IMR-90 (cell line): ENCODE data around the gene CETP. TPM values are rescaled to one million over a fixed set of nuclear protein-coding genes. Genes with fewer than 3 reads are reported as not detected.
"Not testable (repeated sequence)": the region's sequence is repeated elsewhere in the genome, so short reads cannot be mapped to it uniquely, and the experiment has no call there.

ENCODE experiments used
- ATAC-seq: fragments of 200-7000 bp; cut with Tn5 transposase; 2 replicates; pipeline ENCODE4 v1.9.1; 2020; ENCODE audit warnings: low read depth, mild to moderate bottlenecking, moderate library complexity
- BruUV-seq: library from RNA; stranded (reverse); fragments of 400-500 nt; replicated peaks from 2 replicates; lab custom pipeline; 2021; lab: Mats Ljungman, UMichigan
- CTCF ChIA-PET: fragments of 300-600 bp; formaldehyde crosslinking; extraction: SDS; loops from one replicate; lab custom pipeline; 2021; ENCODE audit warnings: antibody characterized with exemption; lab: Yijun Ruan, JAX
- POLR2A ChIA-PET: fragments of 300-600 bp; sonication (Branson Sonifier 250); formaldehyde crosslinking; loops from one replicate; lab custom pipeline; 2022; ENCODE audit warnings: antibody characterized with exemption; ENCODE audit not compliant: unreplicated experiment; lab: Charles Lee
- DNase-seq: peaks from one replicate; pipeline ENCODE4 v3.0.0; 2013
- H2AFZ ChIP-seq: replicated peaks from 2 replicates; pipeline ENCODE3; 2013; ENCODE audit warnings: low read length, mild to moderate bottlenecking; ENCODE audit not compliant: poor library complexity
- H2AK5ac ChIP-seq: 2 replicates; pipeline ENCODE4 v1.6.1; 2013; ENCODE audit warnings: low read depth, low read length, inconsistent platforms
- H2AK9ac ChIP-seq: replicated peaks from 2 replicates; pipeline ENCODE3; 2013; ENCODE audit warnings: mild to moderate bottlenecking, low read depth, low read length, moderate library complexity; ENCODE audit not compliant: poor library complexity
- H2BK120ac ChIP-seq: 2 replicates; pipeline ENCODE4 v1.6.1; 2013; ENCODE audit warnings: low read depth, low read length, inconsistent platforms
- H2BK15ac ChIP-seq: 3 replicates; pipeline ENCODE4 v1.6.1; 2013; ENCODE audit warnings: low read depth, low read length, inconsistent platforms
- H2BK20ac ChIP-seq: 2 replicates; pipeline ENCODE4 v1.6.1; 2013; ENCODE audit warnings: low read depth, mild to moderate bottlenecking, inconsistent platforms, low read length, moderate library complexity
- H2BK5ac ChIP-seq: 2 replicates; pipeline ENCODE4 v1.6.1; 2013; ENCODE audit warnings: mild to moderate bottlenecking, low read depth, low read length, inconsistent platforms; ENCODE audit not compliant: poor library complexity, severe bottlenecking
- H3K14ac ChIP-seq: replicated peaks from 2 replicates; pipeline ENCODE4 v1.6.1; 2013; ENCODE audit warnings: low read depth, low read length, inconsistent platforms
- H3K18ac ChIP-seq: 2 replicates; pipeline ENCODE4 v1.6.1; 2013; ENCODE audit warnings: low read depth, low read length, control low read depth
- H3K23ac ChIP-seq: 2 replicates; pipeline ENCODE4 v1.6.1; 2013; ENCODE audit warnings: low read depth, low read length, inconsistent platforms
- H3K27ac ChIP-seq: 2 replicates; pipeline ENCODE4 v1.5.1; 2013; ENCODE audit warnings: mild to moderate bottlenecking, control low read depth, low read length; ENCODE audit not compliant: insufficient read depth
- H3K27me3 ChIP-seq: 2 replicates; pipeline ENCODE4 v1.6.1; 2013; ENCODE audit warnings: low read length; ENCODE audit not compliant: control insufficient read depth, insufficient read depth
- H3K36me3 ChIP-seq: 2 replicates; pipeline ENCODE4 v1.6.1; 2013; ENCODE audit warnings: low read length, mixed read lengths; ENCODE audit not compliant: control insufficient read depth, insufficient read depth
- H3K4ac ChIP-seq: 2 replicates; pipeline ENCODE4 v1.6.1; 2013; ENCODE audit warnings: low read depth, low read length, inconsistent platforms
- H3K4me1 ChIP-seq: 2 replicates; pipeline ENCODE4 v1.6.1; 2013; ENCODE audit warnings: low read length, mixed read lengths; ENCODE audit not compliant: control insufficient read depth, insufficient read depth
- H3K4me2 ChIP-seq: 2 replicates; pipeline ENCODE4 v1.6.1; 2013; ENCODE audit warnings: low read depth, mild to moderate bottlenecking, control low read depth, low read length, moderate library complexity
- H3K4me3 ChIP-seq: 2 replicates; pipeline ENCODE4 v1.5.1; 2013; ENCODE audit warnings: low read depth, mild to moderate bottlenecking, control low read depth, low read length, moderate library complexity; ENCODE audit not compliant: insufficient read depth
- H3K56ac ChIP-seq: 2 replicates; pipeline ENCODE4 v1.6.1; 2013; ENCODE audit warnings: low read length, inconsistent platforms; ENCODE audit not compliant: insufficient read depth; ENCODE audit errors: extremely low read depth
- H3K79me1 ChIP-seq, 2 experiments: 2 replicates each; pipeline ENCODE4 v1.6.1; 2013; ENCODE audit warnings: low read length in 2 of 2, inconsistent platforms in 1 of 2, low read depth in 1 of 2
- H3K9ac ChIP-seq: 2 replicates; pipeline ENCODE4 v1.6.1; 2013; ENCODE audit warnings: low read depth, low read length, control low read depth
- H3K9me1 ChIP-seq: 2 replicates; pipeline ENCODE4 v1.6.1; 2013; ENCODE audit warnings: low read length, inconsistent platforms; ENCODE audit not compliant: insufficient read depth
- H3K9me3 ChIP-seq: 2 replicates; pipeline ENCODE4 v1.6.1; 2013; ENCODE audit warnings: low read length; ENCODE audit not compliant: control insufficient read depth, insufficient read depth
- H4K20me1 ChIP-seq: 2 replicates; pipeline ENCODE4 v1.6.1; 2013; ENCODE audit warnings: low read length, inconsistent platforms; ENCODE audit not compliant: insufficient read depth
- H4K5ac ChIP-seq: 2 replicates; pipeline ENCODE4 v1.6.1; 2013; ENCODE audit warnings: mild to moderate bottlenecking, low read depth, low read length, control low read depth
- H4K8ac ChIP-seq, 2 experiments: 2 replicates each; pipeline ENCODE4 v1.6.1; 2013; ENCODE audit warnings: low read depth in 2 of 2, low read length in 2 of 2, control low read depth in 1 of 2, inconsistent platforms in 1 of 2
- H4K91ac ChIP-seq: 2 replicates; pipeline ENCODE4 v1.6.1; 2013; ENCODE audit warnings: low read depth, low read length, inconsistent platforms; ENCODE audit not compliant: insufficient read depth
- CEBPB ChIP-seq: IDR thresholded peaks from 2 replicates; pipeline ENCODE4 v1.6.1; 2012; ENCODE audit warnings: low read depth, low read length, improper control_type of control experiment
- CHD1 ChIP-seq: IDR thresholded peaks from 2 replicates; pipeline ENCODE4 v1.6.1; 2012; ENCODE audit warnings: low read depth, low read length, improper control_type of control experiment
- ELK1 ChIP-seq: fragments of 150-350 bp; IDR thresholded peaks from 2 replicates; pipeline ENCODE4 v1.6.1; 2016; ENCODE audit warnings: low read depth, mild to moderate bottlenecking, low read length, moderate library complexity, borderline replicate concordance
- MXI1 ChIP-seq: IDR thresholded peaks from 2 replicates; pipeline ENCODE4 v1.6.1; 2012; ENCODE audit warnings: low read depth, mild to moderate bottlenecking, low read length, moderate library complexity, borderline replicate concordance
- RCOR1 ChIP-seq: IDR thresholded peaks from 2 replicates; pipeline ENCODE4 v1.6.1; 2012; ENCODE audit warnings: mild to moderate bottlenecking, low read length, improper control_type of control experiment; ENCODE audit not compliant: insufficient replicate concordance
- WGBS, 2 experiments: methylation state at CpG; one replicate each; pipeline versions ENCODE4 v1.1.5 to v1.1.7; 2013; ENCODE audit warnings: missing lambda C conversion rate in 2 of 2; ENCODE audit not compliant: insufficient read length in 1 of 2; ENCODE audit errors: extremely low coverage in 2 of 2; 5-methylcytosine and 5-hydroxymethylcytosine counted together
- dilution Hi-C: fragments of 300-500 bp; cut with HindIII; formaldehyde crosslinking; loops from one replicate; pipeline ENCODE4 v1.14.3; 2018; ENCODE audit warnings: low sequenced_read_pairs; ENCODE audit not compliant: unreplicated experiment
- in situ Hi-C: fragments of 300-500 bp; cut with MboI; formaldehyde crosslinking; loops from 3 replicates; pipeline ENCODE4 v1.14.3; 2019; ENCODE audit warnings: low sequenced_read_pairs, inconsistent platforms, mixed read lengths
- intact Hi-C: fragments of 100-400 bp; cut with micrococcal nuclease; formaldehyde crosslinking; loops from 2 replicates; pipeline ENCODE4 v1.10.0; 2022
- polyA plus RNA-seq, 3 experiments: library from polyadenylated mRNA; depleted of rRNA; stranded (reverse); fragments of >200 nt; gene quantifications; 2 replicates each; pipeline ENCODE4 v1.2.3, GENCODE V29; 2012; ENCODE audit warnings: low replicate concordance in 1 of 3
- total RNA-seq: library from RNA; depleted of rRNA; stranded (reverse); fragments of >200 nt; gene quantifications from 2 replicates; pipeline ENCODE4 v1.2.3, GENCODE V29; 2012

CETP gene
- total and polyA plus RNA-seq, 2 of the 4 experiments (the other 2 are of a cell fraction), result not detected

- Histone ChIP-seq H2AFZ (no peak overlapping the region), H3K79me1 (peaks cover 10 to 54% of the 10 kb centered on the region in 2 experiments), H3K18ac (no peak overlapping the region), H4K20me1 (no peaks in the 10 kb centered on the region), H3K56ac (no peak overlapping the region), H3K4ac (peak overlapping the region; percentile 29), H3K36me3 (peaks cover 3% of the 10 kb centered on the region), H2AK5ac (peak overlapping the region; percentile 48; the same call in 1 of the 2 replicates), H3K9me1 (peaks cover 15% of the 10 kb centered on the region), H3K9ac (no peak overlapping the region), H3K14ac (0 out of 2 replicates have a peak overlapping the region, but pooled peaks have one; percentile 1), H3K23ac (no peak overlapping the region), H2AK9ac (no peak overlapping the region), H4K8ac (no peak overlapping the region), H4K91ac (no peak overlapping the region), H3K4me1 (peaks cover 11% of the 10 kb centered on the region), H2BK15ac (no peak overlapping the region), H3K27me3 (no peaks in the 10 kb centered on the region), H3K4me2 (no peak overlapping the region), H3K4me3 (no peak overlapping the region), H4K5ac (no peak overlapping the region), H3K27ac (no peak overlapping the region), H2BK5ac (no peak overlapping the region), H3K9me3 (no peaks in the 10 kb centered on the region), H2BK20ac (peak overlapping the region; percentile 38; the same call in 1 of the 2 replicates), H2BK120ac (no peak overlapping the region)
- TF ChIP-seq ELK1 (no peak), RCOR1 (no peak), CEBPB (no peak), CHD1 (no peak), MXI1 (no peak)
- intact Hi-C loops (no loop called here), dilution Hi-C loops (no loop called here), in situ Hi-C loops (no loop called here)
- no peak for ATAC-seq
- BruUV-seq, result no TSS peak
- ChIA-PET POLR2A (no interaction called here), CTCF (interaction anchor here (0.6 kb wide), 1 partner anchor 47 kb away, joined by 3 read pairs; no protein-coding TSS in a partner anchor)
- no peak for DNase-seq
- 60% methylated on average over 2 of the region's 15 CpGs; no CpG with 5 or more reads in 1 of the 2 experiments for WGBS, 2 experiments
Observed at GRCh38 chr16:57004387-57005250, 42.9 kb downstream of the CETP start.

- dilution Hi-C loops, H3K9me3 ChIP-seq: not testable (repeated sequence)
Observed at GRCh38 chr16:57005597-57005996, 43.8 kb downstream of the CETP start.

More at GRCh38 chr16:57005597-57005996, 43.8 kb downstream of the CETP start:
- H4K8ac ChIP-seq, ATAC-seq, DNase-seq, H2AFZ ChIP-seq, H3K4ac ChIP-seq, H4K20me1 ChIP-seq, in situ Hi-C loops, H3K36me3 ChIP-seq, H3K56ac ChIP-seq, H2BK5ac ChIP-seq, H2AK5ac ChIP-seq, H2AK9ac ChIP-seq, POLR2A ChIA-PET, H4K91ac ChIP-seq, H3K18ac ChIP-seq, H3K4me3 ChIP-seq, H3K27ac ChIP-seq, H2BK15ac ChIP-seq, H3K23ac ChIP-seq, H3K9ac ChIP-seq, BruUV-seq, H3K4me2 ChIP-seq, intact Hi-C loops, H2BK20ac ChIP-seq, H2BK120ac ChIP-seq, H3K4me1 ChIP-seq, H3K14ac ChIP-seq, H3K27me3 ChIP-seq, H4K5ac ChIP-seq: not testable (repeated sequence)
- no CpG with 5 or more reads among the region's 2 CpGs for WGBS, 2 experiments
- CTCF ChIA-PET, result interaction anchor here (0.6 kb wide), 1 partner anchor 16 kb away, joined by 9 read pairs; the partner anchor contains the start of gene NLRC5
- peaks cover 13 to 53% of the 10 kb centered on the region in 2 experiments for H3K79me1 ChIP-seq
- H3K9me1 ChIP-seq, result peaks cover 16% of the 10 kb centered on the region
